Keratinocyte (primary cell): ENCODE data around the gene RELA. TPM values are rescaled to one million over a fixed set of nuclear protein-coding genes. Genes with fewer than 3 reads are reported as not detected.
"Not testable (repeated sequence)": the region's sequence is repeated elsewhere in the genome, so short reads cannot be mapped to it uniquely, and the experiment has no call there.

Experiments
- DNase-seq: peaks from one replicate; pipeline ENCODE4 v3.0.0-alpha.2; 2011; ENCODE audit warnings: low read depth, missing footprints, low spot score
- FAIRE-seq: peaks from 2 replicates; lab custom pipeline; 2011; peaks lifted over from hg19 to GRCh38; lab: Jason Lieb, UNC
- H2AFZ ChIP-seq: 2 replicates; pipeline ENCODE4 v1.6.0; 2012; ENCODE audit warnings: low read length, control low read depth, inconsistent platforms; ENCODE audit not compliant: control insufficient read depth
- H3K27ac ChIP-seq: 2 replicates; pipeline ENCODE4 v1.5.1; 2011; ENCODE audit warnings: low read length; ENCODE audit not compliant: control insufficient read depth, insufficient read depth
- H3K27me3 ChIP-seq: 3 replicates; pipeline ENCODE4 v1.6.0; 2011; ENCODE audit warnings: low read length; ENCODE audit not compliant: control insufficient read depth, insufficient read depth; ENCODE audit errors: extremely low read depth
- H3K36me3 ChIP-seq, 2 experiments: 2 replicates in 1 of 2; 3 replicates in 1 of 2; pipeline ENCODE4 v1.5.1; 2011; ENCODE audit warnings: low read length in 2 of 2, mild to moderate bottlenecking in 1 of 2; ENCODE audit not compliant: control insufficient read depth in 2 of 2, insufficient read depth in 2 of 2; ENCODE audit errors: extremely low read depth in 1 of 2
- H3K4me1 ChIP-seq: 3 replicates; pipeline ENCODE4 v1.5.1; 2011; ENCODE audit warnings: low read length; ENCODE audit not compliant: control insufficient read depth, insufficient read depth; ENCODE audit errors: extremely low read depth
- H3K4me2 ChIP-seq: 3 replicates; pipeline ENCODE4 v1.6.0; 2011; ENCODE audit warnings: low read depth, low read length; ENCODE audit not compliant: control insufficient read depth, insufficient read depth; ENCODE audit errors: extremely low read depth
- H3K4me3 ChIP-seq, 3 experiments: fragments of 200-600 bp in 1 of 3; sonication (generic) in 1 of 3; 2 replicates in 2 of 3; 3 replicates in 1 of 3; pipeline ENCODE4 v1.5.1; 2011 to 2016; ENCODE audit warnings: low read length in 3 of 3, mild to moderate bottlenecking in 3 of 3, control low read depth in 2 of 3, inconsistent platforms in 1 of 3, low read depth in 1 of 3, mixed read lengths in 1 of 3, mixed run types in 1 of 3, moderate library complexity in 1 of 3; ENCODE audit not compliant: control insufficient read depth in 2 of 3, insufficient read depth in 2 of 3; ENCODE audit errors: extremely low read depth in 1 of 3
- H3K79me2 ChIP-seq: 2 replicates; pipeline ENCODE4 v1.6.0; 2012; ENCODE audit warnings: low read length; ENCODE audit not compliant: control insufficient read depth, insufficient read depth
- H3K9ac ChIP-seq: 3 replicates; pipeline ENCODE4 v1.6.0; 2011; ENCODE audit warnings: low read length; ENCODE audit not compliant: control insufficient read depth, insufficient read depth; ENCODE audit errors: extremely low read depth
- H3K9me1 ChIP-seq: 3 replicates; pipeline ENCODE4 v1.6.0; 2011; ENCODE audit warnings: low read length; ENCODE audit not compliant: control insufficient read depth, insufficient read depth; ENCODE audit errors: extremely low read depth
- H3K9me3 ChIP-seq: 2 replicates; pipeline ENCODE4 v1.5.1; 2012; ENCODE audit warnings: low read depth, low read length; ENCODE audit not compliant: control insufficient read depth
- H4K20me1 ChIP-seq: 3 replicates; pipeline ENCODE4 v1.6.0; 2011; ENCODE audit warnings: low read length; ENCODE audit not compliant: control insufficient read depth, insufficient read depth; ENCODE audit errors: extremely low read depth
- CTCF ChIP-seq, 3 experiments: IDR thresholded peaks in 1 of 3; conservative IDR thresholded peaks in 1 of 3; optimal IDR thresholded peaks in 1 of 3; 2 replicates in 2 of 3; 3 replicates in 1 of 3; pipeline versions ENCODE3 to v1.5.1; 2011; ENCODE audit warnings: low read length in 3 of 3, mild to moderate bottlenecking in 3 of 3, moderate library complexity in 2 of 3, control low read depth in 1 of 3, inconsistent platforms in 1 of 3; ENCODE audit not compliant: insufficient read depth in 2 of 3; ENCODE audit errors: extremely low read depth in 1 of 3
- EZH2 ChIP-seq: IDR thresholded peaks from one replicate; pipeline ENCODE4 v1.6.1; 2012; ENCODE audit warnings: inconsistent platforms, mild to moderate bottlenecking, low read length, moderate library complexity
- dilution Hi-C: fragments of 300-500 bp; cut with MboI; formaldehyde crosslinking; loops from one replicate; pipeline ENCODE4 v1.7.0; 2020; ENCODE audit warnings: low sequenced_read_pairs; ENCODE audit not compliant: extremely low pct_ligation_motif_present
- polyA plus RNA-seq, 5 experiments: library from polyadenylated mRNA; depleted of rRNA in 3 of 5; stranded (reverse) in 3 of 5; stranded (forward) in 1 of 5; unstranded in 1 of 5; fragments of >200 nt; gene quantifications; 1 replicate in 1 of 5; 2 replicates in 3 of 5; 3 replicates in 1 of 5; pipeline versions ENCODE4 v1.2.1 to v1.2.3, GENCODE V29; 2011 to 2012; ENCODE audit warnings: missing spikeins in 2 of 5, low read depth in 1 of 5, low replicate concordance in 1 of 5

RELA gene
- polyA plus RNA-seq, 1 donor (not counting 4 experiments of a cell fraction or from before 2014, with no cell fraction given), result 20.4 TPM

- Histone ChIP-seq H3K9me3 (no peaks in the 10 kb centered on the region), H4K20me1 (no peaks in the 10 kb centered on the region), H3K27ac (no peak overlapping the region), H3K4me1 (no peaks in the 10 kb centered on the region), H3K9me1 (no peaks in the 10 kb centered on the region), H3K27me3 (peaks cover 3% of the 10 kb centered on the region), H2AFZ (no peak overlapping the region), H3K4me3 (no peak overlapping the region), H3K36me3 (no peaks in the 10 kb centered on the region), H3K4me2 (no peak overlapping the region), H3K79me2 (no peaks in the 10 kb centered on the region), H3K9ac (no peak overlapping the region)
- no peak for FAIRE-seq
- dilution Hi-C loops, result no loop called here
- TF ChIP-seq EZH2, result no peak
- TF ChIP-seq CTCF (optimal IDR thresholded peaks at IDR 0.05 in 1 of 3, IDR thresholded peaks at IDR 0.05 in 1 of 3, conservative IDR thresholded peaks at IDR 0.05 in 1 of 3; ENCODE audit: extremely low read depth in 1 of 3, insufficient read depth in 2 of 3, low read length in 3 of 3), result no peak
- DNase-seq, result no peak
These were observed 23.3 kb upstream of the RELA start for GRCh38 chr11:65685981-65686380.

- H3K27ac ChIP-seq, H3K9me1 ChIP-seq, H3K79me2 ChIP-seq, H3K4me3 ChIP-seq, H3K36me3 ChIP-seq, H3K4me1 ChIP-seq, H3K9ac ChIP-seq, H3K9me3 ChIP-seq, FAIRE-seq, H4K20me1 ChIP-seq, dilution Hi-C loops, H2AFZ ChIP-seq, DNase-seq, H3K4me2 ChIP-seq, H3K27me3 ChIP-seq: not testable (repeated sequence)
These were observed 20.8 kb upstream of the RELA start for GRCh38 chr11:65683480-65683879.

- TF ChIP-seq EZH2, result no peak
- Histone ChIP-seq H3K27ac (no peak overlapping the region), H3K9me3 (no peaks in the 10 kb centered on the region), H3K79me2 (no peaks in the 10 kb centered on the region), H3K4me3 (no peak overlapping the region), H3K9ac (no peak overlapping the region), H3K27me3 (peaks cover 3% of the 10 kb centered on the region), H3K36me3 (no peaks in the 10 kb centered on the region), H4K20me1 (no peaks in the 10 kb centered on the region), H2AFZ (no peak overlapping the region), H3K4me1 (no peaks in the 10 kb centered on the region), H3K9me1 (no peaks in the 10 kb centered on the region), H3K4me2 (no peak overlapping the region)
- dilution Hi-C loops, result no loop called here
- DNase-seq, result no peak
- FAIRE-seq, result no peak
These were observed 17.6 kb upstream of the RELA start for GRCh38 chr11:65680192-65680743.
